SK-N-MC (cell line): Measurements from ENCODE around the gene SPTLC3.

Source experiments
- DNase-seq: peaks from one replicate; pipeline ENCODE4 v3.0.0-alpha.2; 2011; ENCODE audit warnings: low read depth, low spot score
- H3K27ac ChIP-seq: fragments of 200-600 bp; sonication (generic); 2 replicates; pipeline ENCODE4 v1.5.1; 2016; ENCODE audit warnings: mixed run types
- H3K36me3 ChIP-seq: fragments of 200-600 bp; sonication (generic); 2 replicates; pipeline ENCODE4 v1.6.1; 2017; ENCODE audit warnings: antibody characterized with exemption, low read length, mixed read lengths; ENCODE audit not compliant: insufficient read depth
- H3K4me3 ChIP-seq: fragments of 200-600 bp; sonication (generic); 2 replicates; pipeline ENCODE4 v1.5.1; 2016
- H3K9ac ChIP-seq: fragments of 200-600 bp; sonication (generic); 2 replicates; pipeline ENCODE4 v1.8.0; 2017; ENCODE audit warnings: mixed run types, mixed read lengths; ENCODE audit not compliant: insufficient read length
- H3K9me3 ChIP-seq: fragments of 200-600 bp; sonication (generic); 2 replicates; pipeline ENCODE4 v1.6.1; 2017; ENCODE audit warnings: low read depth, mild to moderate bottlenecking, antibody characterized with exemption, low read length, moderate library complexity, mixed read lengths
- EZH2 ChIP-seq: fragments of 200-600 bp; sonication (generic); IDR thresholded peaks from one replicate; pipeline ENCODE4 v1.6.1; 2017; ENCODE audit warnings: antibody characterized with exemption
- FOXP2 ChIP-seq: optimal IDR thresholded peaks from 2 replicates; pipeline ENCODE3; 2011; ENCODE audit warnings: mild to moderate bottlenecking, moderate library complexity; ENCODE audit not compliant: insufficient read depth; ENCODE audit errors: extremely low read length, control extremely low read depth
- POLR2AphosphoS5 ChIP-seq: IDR thresholded peaks from 2 replicates; pipeline ENCODE4 v1.6.1; 2012; ENCODE audit warnings: mild to moderate bottlenecking, low read depth, low read length, borderline replicate concordance

The SPTLC3 gene

DNA sequence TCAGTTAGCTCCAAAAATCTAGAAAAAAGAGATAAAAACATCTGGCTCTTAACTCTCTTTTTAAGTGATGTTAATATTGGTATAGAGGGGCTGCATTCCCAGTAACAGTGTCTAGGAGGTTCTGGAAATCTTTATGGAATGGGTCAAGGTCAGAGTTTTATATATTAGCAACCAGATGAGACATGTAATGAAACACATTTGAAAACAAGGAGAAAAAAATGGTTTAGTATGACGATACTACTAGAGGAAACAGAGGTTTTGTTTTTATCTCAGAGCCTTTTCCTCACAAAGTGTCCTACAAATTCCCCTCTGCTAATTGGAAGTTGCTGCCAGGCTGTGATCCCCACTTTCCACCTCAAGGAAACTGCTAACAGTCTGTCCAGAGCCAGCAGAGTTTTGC, 111.7 kb downstream of the SPTLC3 start:
- H3K27ac ChIP-seq: no peak overlapping the region
- DNase-seq: no peak
- no peak overlapping the region for H3K4me3 ChIP-seq
- H3K36me3 ChIP-seq: no peaks in the 10 kb centered on the region
- H3K9ac ChIP-seq: no peak overlapping the region
- no peaks in the 10 kb centered on the region for H3K9me3 ChIP-seq
- TF ChIP-seq EZH2 (no peak), POLR2AphosphoS5 (no peak), FOXP2 (no peak)

DNA sequence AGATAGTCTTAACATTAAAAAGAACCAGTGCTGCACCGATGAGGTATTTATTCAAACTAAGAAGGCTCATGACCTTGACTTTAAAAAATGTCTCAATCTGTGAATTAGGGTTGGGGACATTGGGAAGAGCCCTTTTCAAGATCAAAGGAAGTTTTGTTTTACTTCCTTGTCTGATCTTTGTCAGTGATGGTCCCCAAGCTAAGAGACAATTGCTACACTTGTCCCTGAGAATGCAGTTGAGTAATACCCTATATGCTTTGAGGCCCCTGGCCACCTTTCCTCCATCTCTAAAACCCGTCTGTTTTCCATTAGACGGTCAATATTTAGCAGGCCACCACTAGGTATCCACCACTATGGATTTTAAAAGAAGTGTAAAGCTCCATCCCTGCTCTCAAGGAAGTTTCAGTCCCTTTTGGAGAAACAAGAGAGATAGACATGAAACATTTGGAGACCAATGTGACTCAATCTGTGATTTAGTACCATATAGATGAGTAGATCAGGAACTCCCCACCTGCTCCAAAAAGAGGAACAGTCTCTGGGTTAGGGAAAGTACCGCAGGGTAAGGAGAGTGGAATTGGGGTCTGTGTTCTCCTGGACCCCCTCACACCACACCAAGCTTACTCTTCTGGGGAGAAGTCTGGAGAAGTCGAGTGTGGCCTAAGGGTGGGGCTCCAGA, 113.2 kb downstream of the SPTLC3 start:
- DNase-seq: no peak
- no peak for TF ChIP-seq EZH2
- TF ChIP-seq POLR2AphosphoS5: no peak
- no peak for TF ChIP-seq FOXP2
- H3K4me3 ChIP-seq: no peak overlapping the region
- H3K27ac ChIP-seq: no peak overlapping the region
- no peaks in the 10 kb centered on the region for H3K36me3 ChIP-seq
- H3K9ac ChIP-seq: no peak overlapping the region
- no peaks in the 10 kb centered on the region for H3K9me3 ChIP-seq

DNA sequence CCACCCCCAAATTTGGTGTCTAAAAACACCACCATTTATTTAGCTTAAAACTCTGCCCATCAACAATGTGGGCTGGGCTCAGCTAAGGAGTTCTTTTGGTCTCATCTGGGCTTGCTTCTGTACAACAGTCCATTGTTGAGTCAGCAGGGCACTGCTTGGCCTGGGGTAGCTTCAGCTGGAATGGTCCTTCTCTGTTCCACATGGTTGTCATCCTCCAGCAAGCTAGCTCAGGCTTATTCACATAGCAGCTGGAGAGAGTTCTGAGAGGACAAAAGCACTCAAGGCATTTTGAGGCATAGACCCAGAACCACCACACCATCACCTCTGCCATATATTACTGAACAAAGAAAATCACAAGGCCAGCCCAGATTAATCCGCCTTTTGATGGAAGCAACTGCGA, 116.7 kb downstream of the SPTLC3 start:
- Histone ChIP-seq H3K36me3 (no peaks in the 10 kb centered on the region), H3K9ac (no peak overlapping the region), H3K27ac (no peak overlapping the region), H3K4me3 (no peak overlapping the region), H3K9me3 (no peaks in the 10 kb centered on the region)
- no peak for DNase-seq
- TF ChIP-seq EZH2: no peak
- no peak for TF ChIP-seq POLR2AphosphoS5
- no peak for TF ChIP-seq FOXP2

DNA sequence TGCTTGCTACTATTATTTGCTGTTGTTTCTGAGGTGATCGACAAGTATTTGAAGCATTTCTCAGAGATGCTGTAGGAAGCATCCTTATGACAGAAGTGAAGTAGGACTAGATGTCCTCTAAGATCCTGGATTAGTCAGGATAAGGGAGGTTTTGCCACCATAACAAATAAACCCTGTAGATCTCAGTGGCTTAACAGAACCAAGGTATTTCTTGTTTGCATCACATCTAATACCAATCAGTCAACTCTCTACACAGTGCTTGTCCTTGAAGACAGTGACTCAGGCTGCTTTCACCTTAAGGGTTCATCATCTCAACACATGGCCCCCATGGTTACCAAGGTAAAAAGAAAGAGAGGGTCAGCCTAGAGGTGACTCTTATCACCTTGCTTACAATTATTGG, 119.4 kb downstream of the SPTLC3 start:
- no peak overlapping the region for H3K27ac ChIP-seq
- TF ChIP-seq EZH2: no peak
- no peak for TF ChIP-seq POLR2AphosphoS5
- TF ChIP-seq FOXP2: no peak
- H3K36me3 ChIP-seq: no peaks in the 10 kb centered on the region

DNA sequence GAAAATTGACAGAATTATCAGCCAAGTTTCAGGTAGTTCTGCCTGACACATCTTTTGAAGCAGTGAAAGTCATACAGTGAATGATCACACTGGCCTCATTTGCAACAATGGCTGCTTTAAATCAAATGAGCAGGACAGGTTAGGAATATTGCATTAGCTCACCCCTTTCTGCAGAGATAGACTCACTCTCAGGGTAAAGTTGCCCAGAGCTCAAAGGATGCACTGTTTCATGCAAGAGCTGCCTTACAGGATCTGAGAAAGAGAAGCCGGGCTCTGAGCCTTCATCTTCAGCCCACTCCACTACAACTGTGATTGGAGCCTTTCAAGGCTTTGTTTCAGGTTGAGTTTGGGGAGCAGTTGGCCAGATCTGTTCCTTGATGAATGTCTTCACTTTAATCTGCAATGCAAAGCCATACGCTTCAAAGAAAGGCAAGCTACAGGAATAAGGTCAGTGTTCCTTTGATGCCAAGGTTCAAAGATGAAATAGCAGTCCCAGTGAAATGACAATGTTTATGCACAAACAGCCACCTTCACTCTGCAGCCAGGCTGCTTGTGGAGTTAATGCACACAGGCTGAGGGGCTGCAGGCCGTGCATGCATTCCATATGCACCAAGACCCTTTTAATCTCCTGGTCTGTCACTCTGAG, 121.4 kb downstream of the SPTLC3 start:
- Histone ChIP-seq H3K9ac (no peak overlapping the region), H3K9me3 (no peaks in the 10 kb centered on the region), H3K4me3 (no peak overlapping the region), H3K36me3 (no peaks in the 10 kb centered on the region), H3K27ac (no peak overlapping the region)
- no peak for DNase-seq
- TF ChIP-seq FOXP2 (no peak), EZH2 (no peak), POLR2AphosphoS5 (no peak)

More for the DNA sequence above, 119.4 kb downstream of the SPTLC3 start:
- H3K9ac ChIP-seq: no peak overlapping the region
- no peak overlapping the region for H3K4me3 ChIP-seq
- H3K9me3 ChIP-seq: no peaks in the 10 kb centered on the region
- no peak for DNase-seq

DNA sequence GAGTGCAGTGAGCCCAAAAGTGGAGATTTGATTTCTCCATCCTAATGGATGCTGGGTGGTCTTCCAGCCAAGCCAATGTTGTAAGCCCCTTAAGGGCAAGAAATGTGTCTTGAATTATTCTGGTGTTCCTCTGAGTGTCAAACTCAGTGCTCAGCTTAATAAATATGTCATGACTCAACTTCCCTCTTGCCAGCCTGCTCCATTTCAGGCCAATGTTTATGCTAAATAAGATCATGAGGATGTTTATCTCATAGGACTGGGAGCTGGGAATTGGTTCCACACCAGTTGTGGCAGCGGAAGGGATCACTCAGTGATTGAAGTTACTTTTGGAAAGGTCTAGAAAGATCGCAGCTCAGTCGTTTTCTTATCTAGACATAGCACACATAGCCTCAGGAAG, 121.9 kb downstream of the SPTLC3 start:
- no peak overlapping the region for H3K9ac ChIP-seq
- TF ChIP-seq FOXP2 (no peak), EZH2 (no peak), POLR2AphosphoS5 (no peak)
- no peaks in the 10 kb centered on the region for H3K36me3 ChIP-seq
- DNase-seq: no peak
- H3K4me3 ChIP-seq: no peak overlapping the region
- no peaks in the 10 kb centered on the region for H3K9me3 ChIP-seq
- no peak overlapping the region for H3K27ac ChIP-seq

DNA sequence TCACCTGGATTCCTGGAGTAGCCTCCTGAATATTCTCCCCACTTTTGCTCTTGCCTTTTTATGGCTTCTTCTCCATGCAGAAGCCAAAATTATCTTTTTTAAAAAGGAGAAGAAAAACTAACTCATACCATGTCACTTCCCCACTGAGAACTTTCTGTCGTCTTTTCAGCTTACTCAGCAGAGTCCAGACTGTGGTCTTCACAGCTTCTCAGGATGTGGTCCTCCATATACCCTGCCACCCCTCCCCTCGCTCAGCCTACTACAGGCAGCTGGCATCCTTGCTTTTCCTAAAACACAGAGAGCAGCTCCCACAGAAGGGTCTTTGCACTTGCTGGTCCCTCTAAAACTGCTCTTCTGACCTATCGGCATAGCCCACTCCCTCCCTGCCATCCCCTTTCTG, 122.9 kb downstream of the SPTLC3 start:
- no peak overlapping the region for H3K4me3 ChIP-seq
- TF ChIP-seq EZH2 (no peak), FOXP2 (no peak), POLR2AphosphoS5 (no peak)
- no peak for DNase-seq
- H3K9me3 ChIP-seq: no peaks in the 10 kb centered on the region
- H3K27ac ChIP-seq: no peak overlapping the region
- H3K36me3 ChIP-seq: no peaks in the 10 kb centered on the region
- no peak overlapping the region for H3K9ac ChIP-seq

DNA sequence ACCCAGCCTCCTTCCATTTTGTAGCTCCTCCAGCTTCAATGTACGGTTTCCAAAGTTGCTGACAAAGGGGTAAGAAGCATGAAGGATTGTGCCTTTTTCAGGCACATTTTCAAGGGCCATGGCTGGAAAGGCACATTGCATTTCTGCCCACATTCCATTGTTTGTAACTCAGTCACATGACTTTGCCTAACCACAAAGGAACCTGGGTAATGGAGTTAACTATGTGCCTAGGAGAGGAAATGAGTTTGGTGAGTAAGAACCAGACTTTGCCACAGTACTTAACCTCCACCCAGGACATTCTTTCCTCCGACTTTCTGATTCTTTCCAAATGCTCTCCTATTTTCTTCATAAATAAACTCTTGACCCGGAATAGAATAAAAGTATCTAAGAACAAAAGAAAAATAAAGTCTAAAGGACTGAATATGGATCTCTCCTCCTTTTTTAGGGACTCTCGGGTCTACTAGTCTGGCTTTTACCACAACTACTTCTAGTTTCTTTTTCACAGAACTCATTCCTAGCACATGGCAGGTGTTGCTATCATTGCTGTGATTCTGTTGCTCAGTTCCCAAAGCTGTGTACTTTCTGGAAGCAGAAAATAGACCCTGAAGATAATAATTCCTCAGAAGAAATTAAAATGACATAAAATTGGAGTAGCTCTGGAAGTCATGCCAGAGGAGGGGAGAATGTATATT, 130.8 kb downstream of the SPTLC3 start:
- Histone ChIP-seq H3K36me3 (no peaks in the 10 kb centered on the region), H3K9ac (no peak overlapping the region), H3K27ac (no peak overlapping the region), H3K4me3 (no peak overlapping the region), H3K9me3 (no peaks in the 10 kb centered on the region)
- no peak for TF ChIP-seq POLR2AphosphoS5
- TF ChIP-seq FOXP2: no peak
- no peak for TF ChIP-seq EZH2
- DNase-seq: no peak
